ENCODE results near the gene MED8. TPM values are rescaled to one million over a fixed set of nuclear protein-coding genes. Genes with fewer than 3 reads are reported as not detected.

MED8 gene
- total RNA-seq, 4 donors from 2014 or later: 26.3 to 51.4 (median 37.1) TPM

DNA sequence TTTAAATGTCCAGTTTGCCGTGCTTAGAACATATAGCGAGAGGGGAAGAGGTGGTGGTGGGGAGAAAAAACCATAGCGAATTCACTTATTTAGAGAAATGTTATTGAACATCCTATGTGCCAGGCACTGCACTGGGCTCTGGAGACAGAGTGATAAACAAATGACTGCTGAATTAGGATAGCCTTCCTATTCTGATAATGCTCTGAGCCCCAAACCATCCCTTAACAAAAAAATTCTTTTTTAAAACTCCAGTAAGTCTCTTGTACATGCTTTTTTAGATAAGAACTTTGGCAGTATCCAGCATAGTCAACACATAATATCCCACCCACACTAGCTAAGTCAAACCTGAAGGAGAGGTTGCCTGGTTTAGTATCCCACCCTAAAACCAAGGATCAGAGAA, 8.6 kb upstream of the MED8 start:
- ATAC-seq (ENCODE audit: low FRiP score): no peak
- TF ChIP-seq, protein P1, sequence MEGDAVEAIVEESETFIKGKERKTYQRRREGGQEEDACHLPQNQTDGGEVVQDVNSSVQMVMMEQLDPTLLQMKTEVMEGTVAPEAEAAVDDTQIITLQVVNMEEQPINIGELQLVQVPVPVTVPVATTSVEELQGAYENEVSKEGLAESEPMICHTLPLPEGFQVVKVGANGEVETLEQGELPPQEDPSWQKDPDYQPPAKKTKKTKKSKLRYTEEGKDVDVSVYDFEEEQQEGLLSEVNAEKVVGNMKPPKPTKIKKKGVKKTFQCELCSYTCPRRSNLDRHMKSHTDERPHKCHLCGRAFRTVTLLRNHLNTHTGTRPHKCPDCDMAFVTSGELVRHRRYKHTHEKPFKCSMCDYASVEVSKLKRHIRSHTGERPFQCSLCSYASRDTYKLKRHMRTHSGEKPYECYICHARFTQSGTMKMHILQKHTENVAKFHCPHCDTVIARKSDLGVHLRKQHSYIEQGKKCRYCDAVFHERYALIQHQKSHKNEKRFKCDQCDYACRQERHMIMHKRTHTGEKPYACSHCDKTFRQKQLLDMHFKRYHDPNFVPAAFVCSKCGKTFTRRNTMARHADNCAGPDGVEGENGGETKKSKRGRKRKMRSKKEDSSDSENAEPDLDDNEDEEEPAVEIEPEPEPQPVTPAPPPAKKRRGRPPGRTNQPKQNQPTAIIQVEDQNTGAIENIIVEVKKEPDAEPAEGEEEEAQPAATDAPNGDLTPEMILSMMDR (IDR thresholded peaks at IDR 0.05): no peak
- DNase-seq (ENCODE audit: low spot score): no peak

DNA sequence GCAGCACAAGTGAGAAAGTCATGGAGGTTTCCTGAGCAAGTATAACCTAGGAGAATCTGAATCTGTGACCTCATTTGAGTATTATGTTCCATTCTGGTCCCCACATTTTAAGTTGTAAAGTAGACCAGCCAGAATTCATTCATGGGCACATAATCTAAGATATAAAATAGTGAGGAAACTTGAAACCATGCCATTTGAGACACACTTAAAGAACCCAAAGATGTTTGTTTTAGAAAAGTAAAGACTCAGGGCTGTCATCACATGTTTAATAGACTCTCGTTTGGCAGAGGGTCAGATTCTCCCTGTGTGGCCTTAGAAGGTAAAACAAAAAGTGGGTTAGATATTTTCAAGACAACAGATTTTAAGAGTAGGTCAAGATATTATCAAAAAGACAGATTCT, 6.5 kb upstream of the MED8 start:
- ATAC-seq (ENCODE audit: low FRiP score): no peak
- TF ChIP-seq, protein P1 (IDR thresholded peaks at IDR 0.05): no peak
- DNase-seq (ENCODE audit: low spot score): no peak

DNA sequence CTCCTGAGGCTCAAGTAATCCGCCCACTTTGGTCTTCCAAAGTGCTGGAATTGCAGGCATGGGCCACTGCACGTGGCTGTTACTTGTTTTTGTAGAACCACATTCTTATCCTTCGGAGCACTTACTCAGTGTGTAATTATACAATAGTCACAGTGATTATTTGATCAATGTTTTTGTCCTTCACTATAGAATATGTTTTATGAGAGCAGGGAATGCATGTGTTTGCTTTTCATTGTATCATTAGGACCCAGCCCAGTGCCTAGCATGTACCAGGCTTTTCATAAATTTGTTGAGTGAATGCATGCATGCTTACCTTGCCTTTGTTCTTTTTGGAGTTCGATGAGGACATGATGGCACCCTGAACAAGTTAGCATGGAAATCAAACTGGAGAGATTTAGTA, 5.9 kb upstream of the MED8 start:
- TF ChIP-seq, protein P1 (IDR thresholded peaks at IDR 0.05): no peak
- ATAC-seq (ENCODE audit: low FRiP score) (no peak), DNase-seq (ENCODE audit: low spot score) (no peak)

DNA sequence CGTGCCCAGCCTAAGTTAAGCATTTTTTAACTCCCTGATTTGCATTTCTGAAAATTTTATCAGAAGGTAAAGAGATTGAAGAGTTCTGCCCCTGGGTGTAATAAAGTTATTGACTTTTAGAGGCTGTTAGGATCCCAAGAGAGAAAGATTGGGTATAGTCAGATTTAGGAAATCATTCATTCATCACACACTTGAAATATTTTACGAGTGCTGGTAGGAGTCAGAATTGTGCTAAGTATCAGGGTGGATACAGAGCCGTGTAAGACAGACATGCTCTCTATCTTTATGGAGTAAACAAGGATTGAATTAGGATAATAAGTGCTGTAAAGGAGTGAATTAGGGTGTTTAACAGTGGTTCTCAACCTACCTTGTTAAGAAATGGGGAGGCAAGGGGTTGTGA, 3.1 kb upstream of the MED8 start:
- DNase-seq (ENCODE audit: low spot score): no peak
- TF ChIP-seq, protein P1 (IDR thresholded peaks at IDR 0.05): no peak
- no peak for ATAC-seq (ENCODE audit: low FRiP score)

DNA sequence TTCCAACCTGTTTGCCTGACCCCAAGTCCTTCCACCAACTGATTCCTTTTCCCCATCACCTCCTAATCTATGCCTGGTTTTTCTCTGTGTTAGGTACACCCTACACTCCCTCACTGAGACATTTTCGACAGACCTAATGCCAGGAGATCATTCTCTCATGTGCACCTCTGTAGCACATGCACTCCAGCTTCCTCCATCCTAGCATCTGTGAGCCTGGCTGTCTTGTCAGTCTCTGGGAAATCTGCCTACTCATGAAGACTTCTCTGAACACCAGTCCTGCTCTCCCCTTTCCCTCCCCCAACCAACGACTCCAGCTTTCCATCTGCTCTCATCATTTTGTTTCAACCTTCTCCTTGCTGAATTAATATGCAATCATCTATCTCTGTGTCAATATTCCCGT, 987 bp downstream of the MED8 start:
- TF ChIP-seq, protein P1 (IDR thresholded peaks at IDR 0.05): no peak
- DNase-seq (ENCODE audit: low spot score) (no peak), ATAC-seq (ENCODE audit: low FRiP score) (no peak)

DNA sequence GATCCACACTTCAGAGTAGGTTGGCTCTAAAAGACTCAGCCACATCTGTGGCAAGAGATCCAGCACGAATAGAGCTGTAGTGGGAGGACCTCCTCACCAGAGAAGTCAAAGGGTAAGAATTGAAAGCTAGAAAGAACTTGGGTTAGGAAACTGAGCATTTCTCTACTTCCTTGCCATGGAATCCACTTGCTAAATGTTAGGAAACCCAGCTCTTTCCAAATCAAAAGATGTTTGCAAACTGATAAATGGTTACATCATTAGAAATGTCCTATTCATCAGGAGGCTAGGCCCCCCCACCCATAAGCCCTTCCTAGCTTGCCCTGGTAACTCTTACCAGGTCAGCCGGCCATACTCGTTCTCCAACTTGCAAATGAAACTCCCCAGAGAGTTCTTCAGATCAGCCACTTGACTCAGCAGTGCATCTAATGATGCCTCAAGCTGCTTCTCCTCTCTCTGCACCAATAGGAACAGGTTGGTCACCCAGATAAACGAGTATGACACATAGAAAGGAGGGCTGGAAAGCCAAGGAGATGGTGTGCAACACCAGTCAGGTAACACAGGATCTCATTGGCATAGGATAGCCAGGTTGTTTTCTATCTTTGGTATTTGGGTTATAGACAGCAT, 1.5 kb downstream of the MED8 start:
- DNase-seq (ENCODE audit: low spot score): no peak
- TF ChIP-seq, protein P1 (IDR thresholded peaks at IDR 0.05): no peak
- no peak for ATAC-seq (ENCODE audit: low FRiP score)

DNA sequence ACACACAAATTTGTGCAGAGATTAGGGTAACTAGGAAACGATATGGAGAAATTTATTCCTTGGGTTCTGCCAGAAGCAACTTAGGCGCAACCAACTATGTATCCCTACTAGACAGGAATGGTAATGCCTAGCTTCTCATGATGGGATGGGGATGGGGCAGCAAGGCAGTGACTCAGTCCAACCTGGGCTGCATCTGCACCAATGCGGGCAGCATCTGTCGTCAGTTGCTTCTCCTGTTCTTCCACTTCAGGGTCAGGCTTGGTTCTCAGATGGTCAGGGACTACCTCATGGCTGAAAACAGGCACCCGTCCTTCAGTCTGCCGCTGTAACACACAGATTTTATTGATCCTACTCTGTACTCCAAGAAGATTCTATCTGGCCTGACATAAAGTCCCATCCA, 2.9 kb downstream of the MED8 start:
- TF ChIP-seq, protein P1 (IDR thresholded peaks at IDR 0.05): no peak
- no peak for DNase-seq (ENCODE audit: low spot score)
- ATAC-seq (ENCODE audit: low FRiP score): no peak
